HUDEP-2 (cell line): ENCODE data around the gene PLEKHM2.
"Not testable (repeated sequence)": the region's sequence is repeated elsewhere in the genome, so short reads cannot be mapped to it uniquely, and the experiment has no call there.

Source experiments
- DNase-seq, 76 experiments: peaks; one replicate each; lab custom pipeline; 2025; ENCODE audit not compliant: unreplicated experiment in 76 of 76; lab: John Stamatoyannopoulos, UW

Gene PLEKHM2

DNA sequence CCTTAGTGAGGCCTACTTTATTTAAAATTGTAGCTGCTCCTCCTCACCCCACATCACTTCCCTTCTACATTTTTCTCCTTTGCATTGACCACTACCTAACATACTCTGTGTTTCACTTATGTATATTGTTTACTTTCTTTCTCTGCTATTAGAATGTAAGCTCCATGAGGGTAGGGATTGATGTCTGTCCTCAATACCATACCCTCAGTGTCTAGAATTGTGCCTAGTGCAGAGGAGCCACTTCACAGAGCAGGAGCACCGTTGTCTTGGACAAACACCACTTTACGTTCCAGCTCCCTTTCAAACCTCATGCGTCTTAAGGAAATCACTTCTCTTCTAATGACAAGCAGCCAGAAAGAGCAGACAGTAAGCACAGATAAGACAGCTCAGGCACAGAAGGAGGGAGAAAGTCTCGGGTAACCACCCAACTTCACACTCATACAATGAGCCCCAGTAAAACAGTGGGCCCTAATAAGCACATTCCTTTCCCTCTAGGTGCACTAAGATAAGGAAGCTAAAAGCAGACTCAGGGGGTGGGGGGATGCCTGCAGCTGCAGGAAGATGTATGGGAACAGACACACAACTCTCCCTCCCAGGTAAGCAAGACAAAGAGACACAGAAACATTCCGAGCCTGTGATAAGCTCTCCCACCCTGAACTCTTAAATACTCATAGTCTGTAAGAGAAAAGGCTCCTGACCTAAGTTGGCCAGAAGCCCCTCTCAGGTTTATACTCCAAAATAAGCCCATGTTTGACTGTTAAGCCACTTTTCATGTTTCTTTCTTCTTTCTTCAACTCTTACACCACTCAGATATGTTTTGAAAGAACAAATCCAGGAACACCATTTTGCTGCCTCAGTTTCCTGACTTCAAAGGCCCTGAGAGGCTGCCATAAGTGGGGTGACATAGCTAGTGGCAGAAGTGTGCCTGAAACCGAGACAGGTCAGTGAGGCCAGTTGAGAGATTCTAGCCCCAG is 7.1 kb upstream of the PLEKHM2 start:
- DNase-seq, result peak in 44 of 76 experiments; percentile 10 to 77 (median 42)

DNA sequence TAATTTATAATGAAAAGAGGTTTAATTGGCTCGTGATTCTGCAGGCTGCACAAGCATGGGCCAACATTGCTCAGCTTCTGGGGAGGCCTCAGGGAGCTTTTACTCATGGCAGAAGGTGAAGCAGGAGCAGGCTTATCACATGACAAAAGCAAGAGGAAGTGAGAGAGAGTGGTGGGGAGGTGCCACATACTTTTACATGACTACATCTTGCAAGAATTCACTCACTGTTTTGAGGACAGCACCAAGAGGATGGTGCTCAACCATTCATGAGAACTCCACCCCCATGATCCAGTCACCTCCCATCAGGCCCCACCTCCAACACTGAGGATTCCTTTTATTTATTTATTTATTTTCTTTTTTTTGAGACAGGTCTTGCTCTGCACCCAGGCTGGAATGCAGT is 5.5 kb upstream of the PLEKHM2 start:
- peak in 3 of 76 experiments; percentile 6 to 17 (median 17) for DNase-seq

DNA sequence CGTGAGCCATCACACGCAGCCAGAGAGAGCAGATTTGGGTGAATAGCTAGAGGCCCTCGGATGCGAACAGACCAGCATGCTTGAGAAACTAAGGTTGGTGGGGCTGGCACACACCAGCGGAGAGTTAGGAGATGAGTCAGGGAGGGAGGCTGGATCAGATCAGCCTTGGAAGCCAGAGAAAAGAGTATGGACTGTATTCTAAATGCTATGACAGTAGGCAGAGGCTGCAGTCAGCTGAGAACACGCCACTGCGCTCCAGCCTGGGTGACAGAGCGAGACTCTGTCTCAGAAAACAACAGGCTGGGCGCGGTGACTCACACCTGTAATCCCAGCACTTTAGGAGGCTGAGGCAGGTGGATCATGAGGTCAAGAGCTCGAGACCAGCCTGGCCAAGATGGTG is 4.0 kb upstream of the PLEKHM2 start:
- DNase-seq, result no peak

DNA sequence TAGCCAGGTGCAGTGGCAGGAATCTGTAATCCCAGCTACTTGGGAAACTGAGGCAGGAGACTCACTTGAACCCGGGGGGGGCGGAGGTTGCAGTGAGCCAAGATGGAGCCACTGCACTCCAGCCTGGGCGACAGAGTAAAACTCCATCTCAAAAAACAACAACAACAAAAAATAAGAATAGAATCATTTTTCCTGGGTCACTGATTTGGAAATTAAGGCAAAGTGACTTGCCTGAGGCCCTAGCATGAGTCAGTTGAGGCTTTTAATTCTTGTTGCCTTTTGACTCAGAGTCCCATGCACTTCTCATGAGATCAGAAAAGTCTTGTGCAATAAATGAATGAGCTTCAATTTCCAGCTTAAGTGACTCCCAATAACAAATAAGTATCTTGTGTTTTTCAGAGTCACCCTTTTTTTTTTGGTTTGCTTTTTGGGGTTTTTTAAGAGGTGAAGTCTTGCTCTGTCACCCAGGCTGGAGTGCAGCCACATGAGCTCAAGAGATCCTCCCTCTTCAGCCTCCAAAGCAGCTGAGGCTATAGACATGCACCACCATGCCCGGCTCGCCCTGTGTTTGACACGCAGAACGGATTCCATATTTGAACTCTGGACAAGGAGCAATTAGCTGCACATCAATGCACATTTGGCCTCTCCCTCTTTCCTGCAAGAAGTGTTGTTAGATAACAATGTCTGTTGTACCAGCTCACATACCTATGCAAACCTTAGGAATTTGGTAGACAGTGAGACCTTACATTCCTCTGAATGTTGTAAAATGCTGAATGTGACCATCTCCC is 3.4 kb upstream of the PLEKHM2 start:
- no peak for DNase-seq

DNA sequence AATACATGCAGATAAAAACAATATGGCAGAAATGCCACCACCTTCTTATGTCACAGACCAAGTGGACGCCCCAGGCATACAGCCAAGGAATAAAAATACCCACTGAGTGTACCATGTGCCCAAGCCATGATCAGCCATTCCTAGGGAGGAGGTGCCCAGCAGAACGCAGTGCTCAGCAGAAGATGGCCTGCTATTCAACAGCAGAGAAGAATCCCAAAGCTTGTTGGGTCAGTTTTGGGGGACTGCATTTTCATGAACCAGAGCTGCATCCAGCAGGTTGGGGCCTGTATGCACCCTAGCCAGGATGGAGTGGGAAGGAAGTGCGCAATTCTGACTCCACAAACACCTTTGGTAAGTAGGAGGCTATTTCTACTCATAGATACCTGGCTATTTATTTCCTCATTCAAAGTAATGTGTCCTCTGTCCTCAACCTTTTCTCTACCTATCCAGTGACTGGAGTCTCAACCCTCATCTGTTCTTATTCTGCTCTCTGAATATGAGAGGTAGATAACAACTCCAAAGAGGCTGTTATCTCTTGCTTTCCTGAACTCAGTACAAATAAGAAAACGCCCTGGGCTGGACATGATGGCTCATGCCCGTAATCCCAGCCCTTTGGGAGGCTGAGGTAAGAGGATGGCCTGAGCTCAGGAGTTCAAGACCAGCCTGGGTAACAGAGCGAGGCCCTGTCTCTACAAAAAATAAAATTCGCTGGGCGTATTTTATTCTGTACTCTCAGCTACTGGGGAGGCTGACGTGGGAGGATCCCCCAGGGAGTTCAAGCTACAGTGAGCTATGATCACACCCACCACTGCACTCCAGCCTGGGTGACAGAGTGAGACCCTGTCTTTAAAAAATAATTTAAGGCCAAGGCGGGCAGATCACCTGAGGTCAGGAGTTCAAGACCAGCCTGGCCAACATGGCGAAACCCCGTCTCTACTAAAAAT is 2.5 kb upstream of the PLEKHM2 start:
- DNase-seq, result peak in 8 of 76 experiments; percentile 3 to 28 (median 12)

DNA sequence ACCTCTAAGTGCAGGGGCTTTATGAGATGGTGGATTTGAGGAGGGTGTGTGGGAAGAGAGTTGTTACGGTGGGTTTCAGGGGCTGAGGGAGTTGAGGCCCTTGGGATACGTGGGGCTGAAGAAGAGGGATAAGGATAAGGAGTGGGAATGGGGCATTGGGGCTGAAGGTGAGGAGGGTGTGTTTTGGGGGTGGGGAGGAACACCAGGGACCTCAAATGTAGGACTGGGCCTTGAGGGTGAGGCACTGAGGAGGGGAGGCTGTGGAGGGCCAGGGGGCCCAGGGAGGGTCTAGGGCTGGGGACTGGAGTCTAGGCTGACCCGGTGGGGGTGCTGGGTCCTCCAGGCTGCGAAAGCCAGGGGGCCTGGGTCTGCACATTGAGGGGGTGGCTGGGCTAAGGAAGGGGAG is 1.2 kb upstream of the PLEKHM2 start:
- DNase-seq, result no peak

DNA sequence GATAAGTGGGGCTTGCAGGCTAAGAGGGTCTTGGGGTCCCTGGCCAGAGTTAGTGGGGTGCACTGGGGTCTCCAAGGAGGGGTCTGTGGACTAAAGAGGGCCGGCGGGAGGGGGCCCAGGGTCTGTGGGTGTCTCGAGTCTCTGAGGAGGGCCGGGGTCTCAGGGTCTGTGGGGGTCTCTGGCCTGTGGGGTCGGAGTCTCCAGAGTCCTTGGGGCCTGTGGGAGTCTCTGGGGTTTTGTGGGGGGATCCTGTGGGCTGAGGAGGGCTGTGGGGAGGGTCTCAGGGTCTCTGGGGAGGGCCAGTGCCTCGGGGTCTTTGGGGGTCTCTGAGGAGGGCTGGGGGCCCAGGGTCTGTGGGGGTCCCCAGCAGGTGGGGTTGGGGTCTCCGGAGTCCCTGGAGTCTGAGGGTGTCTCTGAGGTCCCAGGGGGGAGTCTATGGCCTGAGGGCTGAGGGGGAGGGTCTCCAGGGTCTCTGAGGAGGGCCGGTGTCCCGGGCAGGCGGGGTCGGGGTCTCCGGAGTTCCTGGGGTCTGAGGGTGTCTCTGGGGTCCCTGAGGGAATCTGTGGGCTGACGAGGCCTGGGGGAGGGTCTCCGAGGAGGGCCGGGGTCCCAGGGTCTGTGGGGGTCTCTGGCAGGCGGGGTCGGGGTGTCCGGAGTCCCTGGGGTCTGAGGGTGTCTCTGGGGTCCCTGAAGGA is 628 bp upstream of the PLEKHM2 start:
- DNase-seq, result no peak

DNA sequence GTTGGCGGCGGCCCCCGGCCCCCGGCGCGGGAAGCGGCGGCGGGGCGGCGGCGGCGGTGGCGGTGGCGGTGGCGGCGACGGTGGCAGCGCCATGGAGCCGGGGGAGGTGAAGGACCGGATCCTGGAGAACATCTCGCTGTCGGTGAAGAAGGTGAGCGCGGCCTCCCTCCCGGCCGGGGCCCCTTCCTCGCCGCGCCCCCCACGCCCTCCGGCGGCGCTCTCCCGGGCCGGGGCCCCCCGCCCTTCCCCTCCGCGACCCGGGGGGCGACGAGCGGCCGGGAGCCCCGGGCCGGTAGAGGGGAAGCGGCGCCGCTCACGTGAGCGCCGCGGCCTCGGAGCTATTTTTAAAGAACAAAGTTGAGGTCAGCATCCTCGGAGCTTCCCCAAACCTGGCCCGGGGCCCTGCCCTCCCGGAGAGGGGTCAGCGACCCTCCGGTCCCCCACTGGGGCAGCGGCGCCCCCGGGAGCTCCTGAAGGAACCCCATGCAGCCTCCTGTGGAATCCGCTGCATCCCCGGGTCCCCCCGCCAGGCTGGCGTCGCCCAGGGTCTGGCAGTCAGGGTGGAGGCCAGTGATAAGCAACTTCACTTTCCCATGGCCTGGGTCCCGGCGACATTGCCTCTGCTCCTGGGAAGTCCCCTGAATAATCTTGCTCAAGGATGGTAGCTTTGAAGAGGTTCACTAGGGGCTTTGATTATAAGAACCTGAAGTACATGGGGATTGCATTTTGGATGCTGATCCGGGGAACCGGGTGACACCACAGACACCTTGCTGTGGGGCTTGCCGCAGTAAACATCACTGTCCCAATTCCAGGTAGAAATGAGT is 560 bp downstream of the PLEKHM2 start:
- peak in 46 of 76 experiments; percentile 9 to 57 (median 36) for DNase-seq

DNA sequence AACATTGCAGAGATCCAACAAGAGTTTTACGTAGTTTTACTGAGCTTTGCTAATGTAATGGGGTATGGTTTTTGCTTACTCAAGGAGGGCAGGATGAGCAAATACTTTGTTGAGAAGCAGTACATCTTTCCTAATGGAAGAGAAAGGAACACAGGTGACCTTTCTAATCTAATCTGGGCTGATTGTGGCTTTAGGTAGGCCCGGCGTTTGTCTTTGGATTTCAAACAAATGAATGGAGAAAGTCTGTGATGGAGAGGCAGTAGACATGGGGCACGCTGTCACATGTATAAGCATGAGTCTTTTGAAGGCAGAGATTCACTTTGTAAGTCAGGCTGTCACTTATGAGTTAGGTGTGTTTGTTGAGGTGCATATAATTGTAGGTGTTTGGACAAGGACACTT is 1.7 kb downstream of the PLEKHM2 start:
- DNase-seq, result no peak

DNA sequence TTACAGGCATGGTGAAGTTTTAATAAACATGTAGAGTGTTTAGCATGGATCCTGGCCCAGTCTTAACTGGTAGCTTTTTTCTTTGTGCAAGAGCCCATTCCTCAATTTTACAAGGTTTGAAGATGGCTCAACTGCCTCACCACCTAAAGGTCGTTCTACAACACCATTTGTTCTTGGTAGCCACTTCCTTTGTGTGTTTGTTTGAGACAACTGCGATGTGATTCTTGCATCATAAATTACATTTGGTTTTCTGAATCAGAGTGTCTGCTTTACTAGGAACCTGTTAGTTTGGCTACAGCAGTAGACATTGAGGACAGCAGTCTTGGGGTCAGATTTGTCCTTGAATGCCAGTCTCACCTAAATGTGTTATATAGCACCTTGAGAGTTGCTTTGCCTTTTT is 3.3 kb downstream of the PLEKHM2 start:
- DNase-seq, result no peak

DNA sequence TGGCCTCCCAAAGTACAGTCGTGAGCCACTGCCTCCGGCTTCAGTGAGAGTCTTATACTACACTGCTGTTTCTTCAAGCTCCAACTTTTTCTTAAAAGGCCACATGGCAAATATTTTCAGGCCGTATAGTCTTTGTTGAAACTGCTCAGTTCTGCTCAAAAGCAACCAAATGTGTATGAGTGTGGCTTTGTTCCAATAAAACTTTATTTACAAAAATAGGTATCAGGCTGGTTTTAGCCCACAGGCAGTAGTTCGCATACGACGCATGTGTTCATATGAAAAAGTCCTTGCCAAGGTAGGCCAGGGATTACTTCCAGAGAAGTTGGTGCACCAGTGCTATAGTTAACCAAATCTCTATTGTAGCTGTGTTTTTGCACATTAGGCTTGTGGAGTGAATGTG is 6.2 kb downstream of the PLEKHM2 start:
- DNase-seq, result no peak

DNA sequence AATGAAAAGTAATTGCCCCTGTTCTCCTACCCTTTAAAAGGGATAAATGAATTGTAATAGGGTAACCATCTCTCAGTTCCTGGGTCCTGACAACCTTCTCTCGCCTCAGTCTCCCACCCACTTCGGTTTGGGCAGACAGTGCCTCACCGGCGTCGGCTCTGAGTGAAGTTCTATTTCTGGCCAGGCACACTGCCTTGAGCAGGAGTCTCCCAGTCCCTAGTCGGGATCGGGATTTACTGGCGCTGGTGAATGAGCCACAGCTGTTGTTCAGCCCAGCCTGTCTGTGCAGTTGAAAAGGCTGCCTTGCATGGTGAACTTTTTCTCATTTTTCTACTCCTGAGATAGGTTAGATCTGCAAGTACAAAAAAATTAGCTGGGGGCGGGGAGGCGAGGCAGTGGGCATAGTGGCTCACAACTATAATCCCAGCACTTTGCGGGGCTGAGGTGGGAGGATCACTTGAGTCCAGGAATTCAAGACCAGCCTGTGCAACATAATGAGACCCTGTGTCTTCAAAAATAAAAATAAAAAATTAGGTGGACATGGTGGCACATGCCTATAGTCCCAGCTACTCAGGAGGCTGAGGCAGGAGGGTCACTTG is 7.4 kb downstream of the PLEKHM2 start:
- DNase-seq, result no peak

DNA sequence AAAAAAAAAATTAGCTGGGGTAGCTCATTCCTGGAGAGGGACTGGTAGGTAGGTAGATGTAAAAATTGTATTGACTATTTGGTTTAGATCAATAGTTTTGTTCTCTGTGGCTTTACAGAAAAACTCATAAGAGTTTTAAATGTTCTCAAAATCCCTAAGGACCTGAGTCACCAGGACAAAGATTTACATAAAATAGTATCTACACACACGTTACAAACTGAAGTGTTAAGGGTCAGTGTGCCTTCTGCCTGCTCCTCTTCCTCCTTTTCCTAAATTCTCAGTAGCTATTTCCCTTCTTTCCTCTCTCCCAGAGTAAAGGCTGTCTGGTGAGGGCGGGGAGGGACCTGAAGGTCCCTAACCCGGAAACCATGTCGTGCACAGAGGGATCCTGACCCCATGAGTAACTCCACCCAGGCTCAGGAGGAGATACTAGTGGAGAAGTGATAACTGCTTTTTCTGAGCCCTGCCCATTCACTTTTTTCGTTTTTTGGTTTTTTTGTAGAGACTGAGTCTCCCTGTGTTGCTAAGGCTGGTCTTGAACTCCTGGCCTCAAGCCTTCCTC is 8.1 kb downstream of the PLEKHM2 start:
- DNase-seq, result peak in 48 of 76 experiments; percentile 9 to 67 (median 34)

DNA sequence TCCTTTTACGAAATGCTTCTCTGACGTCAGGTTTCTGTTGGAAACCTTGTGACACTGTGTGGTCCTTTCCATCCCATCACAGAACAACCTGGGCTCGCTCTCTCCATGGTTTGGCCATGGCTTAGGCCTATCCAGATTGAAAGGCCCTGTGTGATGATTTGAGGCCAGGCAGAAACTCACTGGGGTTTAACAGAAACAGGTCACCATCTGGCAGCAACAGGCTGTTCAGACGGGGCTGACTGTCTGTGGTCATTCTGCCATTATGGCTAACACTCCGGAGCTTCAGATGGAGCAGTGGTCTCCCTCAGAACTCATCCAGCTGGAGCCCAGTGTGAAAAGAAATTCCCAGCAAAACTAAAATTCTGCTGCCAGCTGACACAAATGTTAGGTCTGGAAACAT is 9.3 kb downstream of the PLEKHM2 start:
- DNase-seq, result no peak

DNA sequence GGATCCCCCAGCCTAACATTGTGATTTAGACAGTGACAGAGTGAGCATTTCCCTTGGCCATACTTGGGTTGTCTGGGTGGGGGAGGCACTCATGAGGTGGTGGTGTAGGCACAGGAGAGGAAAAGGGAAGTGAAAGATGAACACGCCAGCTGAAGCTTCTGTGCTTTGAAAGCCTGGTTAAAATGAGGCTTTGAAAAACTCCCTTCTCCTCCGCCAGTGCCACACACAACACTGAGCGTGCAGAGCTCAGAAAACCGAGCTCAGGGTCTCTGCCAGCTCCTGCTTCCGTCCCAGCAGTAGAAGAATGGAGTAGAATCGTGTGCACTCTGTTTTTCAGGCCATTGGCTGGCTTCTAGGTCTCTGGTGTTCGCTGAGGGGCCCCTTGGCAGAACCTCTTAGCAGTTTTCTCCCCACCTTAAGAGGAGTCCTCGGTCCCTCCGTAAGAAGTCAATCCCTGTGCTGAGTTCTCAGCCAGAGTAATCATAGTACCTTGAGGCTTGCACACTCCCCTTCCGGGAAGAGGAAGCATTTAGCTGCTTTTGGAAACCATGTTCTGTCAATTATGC is 12.9 kb downstream of the PLEKHM2 start:
- DNase-seq, result peak in 4 of 76 experiments; percentile 14 to 25 (median 16)

DNA sequence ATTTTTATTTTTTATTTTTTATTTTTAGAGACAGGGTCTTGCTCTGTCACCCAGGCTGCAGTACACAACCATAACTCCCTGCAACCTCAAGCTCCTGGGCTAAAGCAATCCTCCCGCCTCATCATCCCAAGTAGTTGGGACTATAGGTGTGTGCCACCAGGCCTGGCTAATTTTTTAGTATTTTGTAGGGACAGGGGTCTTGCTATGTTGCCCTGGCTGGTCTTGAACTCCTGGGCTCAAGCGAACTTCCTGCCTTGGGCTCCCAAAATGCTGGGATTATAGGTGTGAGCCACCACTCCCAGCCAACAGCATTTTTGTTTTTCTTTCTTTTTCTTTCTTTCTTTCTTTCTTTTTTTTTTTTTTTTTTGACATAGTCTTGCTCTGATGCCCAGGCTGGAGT is 14.1 kb downstream of the PLEKHM2 start:
- DNase-seq, result no peak

DNA sequence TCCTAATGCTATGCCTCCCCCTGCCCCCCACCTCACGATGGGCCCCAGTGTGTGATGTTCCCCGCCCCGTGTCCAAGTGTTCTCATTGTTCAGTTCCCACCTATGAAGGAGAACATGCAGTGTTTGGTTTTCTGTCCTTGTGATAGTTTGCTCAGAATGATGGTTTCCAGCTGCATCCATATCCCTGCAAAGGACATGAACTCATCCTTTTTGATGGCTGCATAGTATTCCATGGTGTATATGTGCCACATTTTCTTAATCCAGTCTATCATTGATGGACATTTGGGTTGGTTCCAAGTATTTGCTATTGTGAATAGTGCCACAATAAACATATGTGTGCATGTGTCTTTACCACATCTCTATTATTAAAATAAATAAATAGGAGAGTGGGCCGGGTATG is 15.2 kb downstream of the PLEKHM2 start:
- DNase-seq, result not testable (repeated sequence)

DNA sequence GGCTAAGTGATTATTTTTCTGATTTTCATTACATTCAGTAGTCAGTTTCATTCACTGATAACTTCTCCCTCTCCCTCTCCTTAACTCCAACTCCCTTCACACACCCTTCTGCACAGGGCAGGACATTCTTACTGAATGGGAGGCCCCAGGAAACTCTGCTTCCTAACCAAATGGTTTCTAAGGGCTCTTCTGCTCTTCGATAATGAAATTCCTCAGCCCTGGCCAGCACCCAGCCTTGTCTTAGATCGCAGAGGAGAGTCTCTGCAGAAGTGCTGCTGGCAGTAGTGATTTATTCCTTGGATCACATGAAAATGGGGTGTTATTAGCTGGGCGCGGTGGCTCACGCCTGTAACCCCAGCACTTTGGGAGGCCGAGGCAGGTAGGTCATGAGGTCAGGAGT is 16.4 kb downstream of the PLEKHM2 start:
- no peak for DNase-seq
